Astrocyte (in vitro differentiated cells and primary cell): ENCODE measurements around the gene RAB3IP. TPM values are rescaled to one million over a fixed set of nuclear protein-coding genes. Genes with fewer than 3 reads are reported as not detected.
A peak's percentile ranks its signal among the peaks of the same experiment; 100 is the strongest.

Source experiments
- DNase-seq: peaks from one replicate; pipeline ENCODE4 v3.0.0-alpha.2; 2010; ENCODE audit warnings: low read depth
- FAIRE-seq: peaks from 2 replicates; lab custom pipeline; 2011; peaks lifted over from hg19 to GRCh38; lab: Jason Lieb, UNC
- H2AFZ ChIP-seq: 2 replicates; pipeline ENCODE4 v1.6.0; 2012; ENCODE audit warnings: low read depth, low read length, inconsistent platforms
- H3K27ac ChIP-seq: 2 replicates; pipeline ENCODE4 v1.5.1; 2011; ENCODE audit warnings: low read depth, low read length, inconsistent platforms
- H3K27me3 ChIP-seq: 2 replicates; pipeline ENCODE4 v1.6.0; 2011; ENCODE audit warnings: low read length, inconsistent platforms; ENCODE audit not compliant: insufficient read depth
- H3K36me3 ChIP-seq: 2 replicates; pipeline ENCODE4 v1.5.1; 2011; ENCODE audit warnings: low read length, inconsistent platforms; ENCODE audit not compliant: insufficient read depth
- H3K4me1 ChIP-seq: 2 replicates; pipeline ENCODE4 v1.5.1; 2011; ENCODE audit warnings: low read length, inconsistent platforms; ENCODE audit not compliant: insufficient read depth
- H3K4me2 ChIP-seq: 2 replicates; pipeline ENCODE4 v1.6.0; 2012; ENCODE audit warnings: low read length, inconsistent platforms
- H3K4me3 ChIP-seq: 2 replicates; pipeline ENCODE4 v1.5.1; 2011; ENCODE audit warnings: low read depth, mild to moderate bottlenecking, low read length, inconsistent platforms; ENCODE audit not compliant: insufficient read depth
- H3K79me2 ChIP-seq: 2 replicates; pipeline ENCODE4 v1.6.0; 2012; ENCODE audit warnings: mild to moderate bottlenecking, low read length, inconsistent platforms; ENCODE audit not compliant: insufficient read depth
- H3K9ac ChIP-seq: 2 replicates; pipeline ENCODE4 v1.6.0; 2012; ENCODE audit warnings: mild to moderate bottlenecking, low read length, inconsistent platforms
- H3K9me3 ChIP-seq: 2 replicates; pipeline ENCODE4 v1.5.1; 2012; ENCODE audit warnings: low read depth, mild to moderate bottlenecking, low read length, inconsistent platforms; ENCODE audit not compliant: insufficient read depth
- H4K20me1 ChIP-seq: 2 replicates; pipeline ENCODE4 v1.6.0; 2012; ENCODE audit warnings: low read length, inconsistent platforms; ENCODE audit not compliant: insufficient read depth
- H3K27ac Mint-ChIP-seq: one replicate; pipeline ENCODE4 v1.8.0; 2021; ENCODE audit warnings: mild to moderate bottlenecking, mixed read lengths; ENCODE audit not compliant: unreplicated experiment
- H3K27me3 Mint-ChIP-seq: one replicate; pipeline ENCODE4 v1.8.0; 2021; ENCODE audit warnings: low read depth, mixed read lengths; ENCODE audit not compliant: unreplicated experiment
- H3K36me3 Mint-ChIP-seq: one replicate; pipeline ENCODE4 v1.8.0; 2021; ENCODE audit warnings: low read depth, mixed read lengths; ENCODE audit not compliant: unreplicated experiment
- H3K4me1 Mint-ChIP-seq: one replicate; pipeline ENCODE4 v1.8.0; 2021; ENCODE audit warnings: low read depth, mixed read lengths; ENCODE audit not compliant: unreplicated experiment
- H3K4me3 Mint-ChIP-seq: one replicate; pipeline ENCODE4 v1.8.0; 2021; ENCODE audit warnings: mild to moderate bottlenecking, moderate library complexity, mixed read lengths; ENCODE audit not compliant: unreplicated experiment
- H3K9me3 Mint-ChIP-seq: one replicate; pipeline ENCODE4 v1.8.0; 2021; ENCODE audit warnings: mild to moderate bottlenecking, mixed read lengths; ENCODE audit not compliant: unreplicated experiment
- CTCF ChIP-seq: IDR thresholded peaks from 2 replicates; pipeline ENCODE4 v1.5.1; 2011; ENCODE audit warnings: low read depth, mild to moderate bottlenecking, inconsistent platforms, low read length, moderate library complexity; ENCODE audit not compliant: insufficient read depth
- EZH2 ChIP-seq: IDR thresholded peaks from 2 replicates; pipeline ENCODE4 v1.6.1; 2012; ENCODE audit warnings: mild to moderate bottlenecking, low read length, inconsistent platforms; ENCODE audit not compliant: insufficient read depth
- total RNA-seq: library from RNA; stranded (reverse); gene quantifications from 2 replicates; pipeline ENCODE4 v1.2.1, GENCODE V29; 2021

The RAB3IP gene
- total RNA-seq, 1 donor from 2014 or later: 18.4 TPM

DNA sequence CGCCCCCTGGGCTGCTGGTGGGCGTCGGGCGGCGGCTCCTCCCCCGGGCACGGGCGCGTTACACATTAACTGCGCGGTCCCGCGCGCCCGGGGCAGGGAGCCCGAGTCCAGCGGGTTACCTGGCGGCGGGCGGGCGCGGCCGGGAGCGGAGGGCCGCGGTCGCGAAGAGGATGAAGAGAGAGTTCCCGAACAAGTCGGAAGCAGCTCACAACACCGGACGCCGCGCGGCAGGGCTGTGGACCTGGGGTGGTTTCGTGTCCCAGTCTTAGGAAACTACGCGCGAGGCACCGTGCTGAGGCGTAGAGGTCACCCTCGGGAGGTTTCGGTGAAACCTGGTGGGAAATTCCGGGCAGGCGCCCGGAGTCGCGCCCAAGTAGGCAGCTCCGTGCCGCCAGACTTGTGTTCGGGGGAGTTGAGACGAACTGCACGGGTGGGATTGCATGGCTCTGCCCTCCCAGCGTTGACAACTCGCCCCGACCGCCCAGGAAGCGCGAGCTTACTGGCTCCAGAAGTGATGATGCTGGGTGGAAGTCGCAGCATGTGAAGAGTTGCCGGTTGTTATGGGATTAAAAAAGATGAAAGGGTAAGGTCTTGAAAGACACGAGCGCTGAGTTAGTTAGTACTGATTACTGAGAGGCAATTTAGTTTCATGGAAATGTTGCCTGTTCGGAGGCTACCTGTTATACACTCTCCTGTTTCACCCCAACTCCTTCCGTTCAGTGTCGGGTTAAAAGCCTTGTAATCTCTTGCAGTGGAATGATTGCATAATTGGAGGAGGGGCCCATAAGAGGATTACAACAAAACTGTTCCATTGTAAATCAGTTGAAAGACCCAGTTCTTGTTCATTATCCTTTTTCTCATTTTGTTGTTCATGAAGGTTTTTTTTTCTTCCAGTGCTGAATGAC lies 879 bp downstream of the RAB3IP start:
- Histone ChIP-seq H3K79me2 (peaks cover 2% of the 10 kb centered on the region), H3K4me3 (peak overlapping the region; percentile 86), H3K27me3 (no peaks in the 10 kb centered on the region), H3K4me2 (peak overlapping the region; percentile 97), H2AFZ (peak overlapping the region; percentile 90), H3K9ac (peak overlapping the region; percentile 78), H4K20me1 (peaks cover 2% of the 10 kb centered on the region), H3K27ac (no peak overlapping the region), H3K9me3 (no peaks in the 10 kb centered on the region), H3K4me1 (no peaks in the 10 kb centered on the region), H3K36me3 (no peaks in the 10 kb centered on the region)
- Mint-ChIP-seq H3K27ac (peak overlapping the region; percentile 9), H3K36me3 (no peaks in the 10 kb centered on the region), H3K27me3 (no peaks in the 10 kb centered on the region), H3K9me3 (no peaks in the 10 kb centered on the region), H3K4me3 (peak overlapping the region; percentile 87), H3K4me1 (no peaks in the 10 kb centered on the region)
- peak; percentile 39 for DNase-seq
- no peak for FAIRE-seq
- TF ChIP-seq CTCF (no peak), EZH2 (peak; percentile 34)

GRCh38 chr12:69744109-69744508 lies 5.4 kb downstream of the RAB3IP start:
- Histone ChIP-seq H3K27me3 (no peaks in the 10 kb centered on the region), H3K4me1 (no peaks in the 10 kb centered on the region), H3K4me2 (no peak overlapping the region), H3K4me3 (no peak overlapping the region), H3K9me3 (no peaks in the 10 kb centered on the region), H3K9ac (no peak overlapping the region), H3K79me2 (peaks cover 2% of the 10 kb centered on the region), H2AFZ (no peak overlapping the region), H3K27ac (no peak overlapping the region), H4K20me1 (peaks cover 2% of the 10 kb centered on the region), H3K36me3 (no peaks in the 10 kb centered on the region)
- FAIRE-seq: no peak
- no peaks in the 10 kb centered on the region for H3K27me3 Mint-ChIP-seq
- DNase-seq: no peak
- no peaks in the 10 kb centered on the region for H3K9me3 Mint-ChIP-seq
- no peaks in the 10 kb centered on the region for H3K36me3 Mint-ChIP-seq
- H3K4me3 Mint-ChIP-seq: no peak overlapping the region
- H3K4me1 Mint-ChIP-seq: no peaks in the 10 kb centered on the region
- TF ChIP-seq EZH2 (no peak), CTCF (no peak)
- H3K27ac Mint-ChIP-seq: no peak overlapping the region

DNA sequence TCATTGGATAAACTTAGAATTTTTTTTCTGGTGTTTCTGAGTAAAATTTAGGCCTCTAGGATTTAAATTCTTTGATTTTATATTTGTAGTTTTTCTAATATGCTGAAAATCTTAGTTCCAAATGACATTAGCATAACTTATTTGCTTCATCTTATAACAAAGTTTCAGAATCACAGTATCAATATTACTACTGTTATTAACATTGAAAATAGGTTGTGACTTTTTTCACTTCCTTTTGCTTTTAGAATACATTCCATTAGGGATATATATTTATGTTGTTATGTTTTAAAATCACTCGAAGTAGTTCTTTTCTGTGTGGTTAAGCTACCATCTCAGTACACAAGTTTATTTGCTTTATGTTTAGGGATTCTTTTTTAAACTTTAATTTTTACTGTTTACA lies 12.8 kb downstream of the RAB3IP start:
- no peaks in the 10 kb centered on the region for H3K36me3 ChIP-seq
- FAIRE-seq: no peak

More for the DNA sequence above, 12.8 kb downstream of the RAB3IP start:
- Histone ChIP-seq H3K4me3 (no peak overlapping the region), H3K4me2 (no peak overlapping the region), H4K20me1 (no peaks in the 10 kb centered on the region), H3K9ac (no peak overlapping the region), H3K4me1 (no peaks in the 10 kb centered on the region), H3K9me3 (no peaks in the 10 kb centered on the region), H3K27me3 (no peaks in the 10 kb centered on the region), H2AFZ (no peak overlapping the region), H3K79me2 (no peaks in the 10 kb centered on the region), H3K27ac (no peak overlapping the region)
- DNase-seq: no peak
- Mint-ChIP-seq H3K9me3 (no peaks in the 10 kb centered on the region), H3K27me3 (no peaks in the 10 kb centered on the region), H3K27ac (no peak overlapping the region), H3K36me3 (peaks cover 3% of the 10 kb centered on the region), H3K4me3 (no peak overlapping the region), H3K4me1 (no peaks in the 10 kb centered on the region)
- TF ChIP-seq CTCF: no peak
- no peak for TF ChIP-seq EZH2
